ENCODE results near the gene LRMDA.

Gene LRMDA

DNA sequence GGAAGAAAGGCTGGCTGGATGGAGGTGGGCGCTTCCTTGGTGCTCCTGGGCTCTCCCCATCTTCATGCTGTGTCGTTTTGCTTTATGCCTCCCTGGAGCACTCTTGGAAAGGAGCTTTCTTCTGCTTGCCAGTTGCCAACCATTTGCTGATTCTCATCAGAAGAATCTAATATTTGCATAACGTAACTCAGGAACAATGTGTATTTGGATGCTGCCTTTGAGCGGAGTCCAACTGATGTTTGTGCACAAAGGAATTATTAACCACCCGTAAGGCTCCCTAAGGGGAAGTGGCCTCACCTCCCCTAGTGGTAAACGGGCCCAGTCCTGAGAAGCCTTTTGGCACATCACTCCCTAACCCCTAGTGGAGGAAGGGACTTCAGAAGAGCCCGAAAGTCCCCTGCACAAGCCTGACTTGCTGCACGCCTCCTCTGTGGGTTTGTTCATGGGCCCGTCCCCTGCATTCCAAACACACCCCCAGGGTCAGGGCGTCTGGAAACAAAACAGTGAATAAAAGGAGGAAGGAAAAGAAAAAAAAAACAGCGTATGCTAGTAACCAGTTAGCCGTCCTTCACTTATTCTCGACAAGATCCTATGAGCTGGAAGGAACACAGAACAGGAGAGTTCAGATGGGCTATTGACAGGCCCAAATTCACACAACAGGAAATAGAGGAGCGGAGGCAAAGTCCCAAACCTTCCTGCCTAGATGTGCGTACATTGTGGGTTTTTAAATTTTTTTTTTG lies 602.2 kb downstream of the LRMDA start:
- no peak overlapping the region for H2AFZ ChIP-seq
- H3K27me3 ChIP-seq (ENCODE audit: control insufficient read depth, insufficient read depth, low read length), result no peaks in the 10 kb centered on the region
- H3K36me3 ChIP-seq (ENCODE audit: control insufficient read depth, insufficient read depth, low read length), result no peaks in the 10 kb centered on the region
- no peaks in the 10 kb centered on the region for H3K4me1 ChIP-seq
- no peak overlapping the region for H3K9ac ChIP-seq
- no peak overlapping the region for H3K4me2 ChIP-seq (ENCODE audit: low read length)
- H3K27ac ChIP-seq, result no peak overlapping the region
- H3K4me3 ChIP-seq (ENCODE audit: low read depth, low read length), result no peak overlapping the region
- TF ChIP-seq, protein P1, sequence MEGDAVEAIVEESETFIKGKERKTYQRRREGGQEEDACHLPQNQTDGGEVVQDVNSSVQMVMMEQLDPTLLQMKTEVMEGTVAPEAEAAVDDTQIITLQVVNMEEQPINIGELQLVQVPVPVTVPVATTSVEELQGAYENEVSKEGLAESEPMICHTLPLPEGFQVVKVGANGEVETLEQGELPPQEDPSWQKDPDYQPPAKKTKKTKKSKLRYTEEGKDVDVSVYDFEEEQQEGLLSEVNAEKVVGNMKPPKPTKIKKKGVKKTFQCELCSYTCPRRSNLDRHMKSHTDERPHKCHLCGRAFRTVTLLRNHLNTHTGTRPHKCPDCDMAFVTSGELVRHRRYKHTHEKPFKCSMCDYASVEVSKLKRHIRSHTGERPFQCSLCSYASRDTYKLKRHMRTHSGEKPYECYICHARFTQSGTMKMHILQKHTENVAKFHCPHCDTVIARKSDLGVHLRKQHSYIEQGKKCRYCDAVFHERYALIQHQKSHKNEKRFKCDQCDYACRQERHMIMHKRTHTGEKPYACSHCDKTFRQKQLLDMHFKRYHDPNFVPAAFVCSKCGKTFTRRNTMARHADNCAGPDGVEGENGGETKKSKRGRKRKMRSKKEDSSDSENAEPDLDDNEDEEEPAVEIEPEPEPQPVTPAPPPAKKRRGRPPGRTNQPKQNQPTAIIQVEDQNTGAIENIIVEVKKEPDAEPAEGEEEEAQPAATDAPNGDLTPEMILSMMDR (IDR thresholded peaks at IDR 0.05), result no peak
- H3K79me2 ChIP-seq, result no peaks in the 10 kb centered on the region
- no peaks in the 10 kb centered on the region for H3K9me3 ChIP-seq (ENCODE audit: control insufficient read depth, low read length)

DNA sequence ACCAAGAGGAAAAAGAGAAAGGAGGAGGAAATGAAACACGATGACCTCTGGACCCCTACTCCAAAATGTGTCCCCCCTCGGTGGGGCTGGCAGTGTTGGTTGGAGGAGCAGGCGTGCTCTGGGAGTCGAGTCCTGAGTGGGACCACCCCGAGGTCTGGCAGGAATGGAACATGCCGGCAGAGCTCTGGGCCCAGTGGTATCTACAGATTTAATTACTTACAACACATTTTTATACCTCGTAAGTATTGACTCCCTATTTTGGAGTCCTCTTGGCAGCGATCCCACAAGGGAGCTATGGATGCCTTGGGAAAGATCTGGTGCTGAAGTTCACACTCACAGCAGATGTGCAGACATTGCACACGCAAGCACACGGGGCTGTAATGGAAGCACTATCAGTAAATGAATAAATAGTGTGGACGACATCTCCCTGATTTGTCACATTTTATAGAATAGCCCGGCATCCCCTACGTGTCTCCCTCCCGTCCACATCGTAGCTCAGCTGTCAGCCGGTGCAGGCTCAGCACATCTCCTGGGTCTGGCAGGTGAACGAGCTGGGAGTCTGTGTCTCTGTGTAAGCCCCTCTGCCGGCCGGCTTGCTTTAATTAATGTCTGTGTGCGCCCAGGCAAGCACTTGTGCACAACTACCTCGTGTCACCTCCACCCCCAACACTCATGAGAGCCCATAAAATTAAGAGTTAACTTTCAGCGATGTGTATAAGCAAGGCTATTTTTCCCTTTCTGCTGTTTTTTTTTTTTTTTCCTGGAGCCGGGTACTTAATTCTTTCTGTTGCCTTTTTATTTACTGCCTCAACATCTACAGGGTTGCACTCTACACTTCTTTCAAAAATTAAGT lies 603.2 kb downstream of the LRMDA start:
- H3K4me1 ChIP-seq, result no peaks in the 10 kb centered on the region
- TF ChIP-seq, protein P1 (IDR thresholded peaks at IDR 0.05), result no peak
- H3K4me2 ChIP-seq (ENCODE audit: low read length), result no peak overlapping the region
- no peak overlapping the region for H2AFZ ChIP-seq
- no peaks in the 10 kb centered on the region for H3K9me3 ChIP-seq (ENCODE audit: control insufficient read depth, low read length)
- H3K27me3 ChIP-seq (ENCODE audit: control insufficient read depth, insufficient read depth, low read length), result no peaks in the 10 kb centered on the region
- no peak overlapping the region for H3K9ac ChIP-seq
- no peaks in the 10 kb centered on the region for H3K79me2 ChIP-seq
- no peak overlapping the region for H3K4me3 ChIP-seq (ENCODE audit: low read depth, low read length)
- no peak overlapping the region for H3K27ac ChIP-seq
- no peaks in the 10 kb centered on the region for H3K36me3 ChIP-seq (ENCODE audit: control insufficient read depth, insufficient read depth, low read length)

DNA sequence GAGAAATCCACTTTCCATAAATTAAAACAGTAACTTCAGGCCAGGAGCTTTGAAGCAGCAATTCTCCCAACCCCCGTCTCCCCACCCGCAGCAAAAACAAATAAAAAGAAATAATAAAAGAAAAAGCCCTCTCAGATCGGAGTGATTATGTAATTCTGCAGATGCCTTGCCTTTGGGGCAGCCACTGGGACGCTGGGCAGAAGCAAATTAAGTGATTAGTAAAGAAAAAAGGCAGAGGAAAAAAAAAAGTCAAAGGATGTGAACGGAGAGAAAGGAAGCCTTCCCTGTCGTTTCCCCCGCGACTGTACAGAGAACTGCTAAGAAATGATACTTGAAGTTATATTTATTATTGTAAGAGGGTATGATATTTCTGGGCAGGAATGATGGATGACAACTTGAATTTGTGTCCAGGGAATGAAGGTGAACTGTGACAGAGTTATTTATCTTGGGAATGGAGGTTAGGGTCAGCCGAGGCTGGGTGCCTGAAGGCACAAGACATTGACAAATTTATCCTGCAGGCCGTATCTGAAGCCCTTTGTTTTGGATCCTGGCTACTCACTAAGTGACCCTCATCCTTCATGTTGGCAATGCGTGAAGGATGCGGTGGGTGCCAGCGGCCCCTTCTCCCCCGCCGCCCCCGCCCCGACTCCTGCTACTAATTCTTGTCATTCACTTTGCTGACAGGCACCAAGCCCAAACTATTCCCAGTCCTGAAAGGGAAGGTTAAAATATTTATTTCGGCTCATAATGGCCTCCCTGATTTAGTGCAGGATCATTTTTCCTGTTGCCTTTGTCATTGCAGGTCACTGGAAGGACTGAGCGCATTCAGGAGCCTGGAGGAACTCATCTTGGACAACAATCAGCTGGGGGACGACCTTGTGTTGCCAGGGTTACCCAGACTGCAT lies 604.0 kb downstream of the LRMDA start:
- H3K79me2 ChIP-seq, result no peaks in the 10 kb centered on the region
- H3K4me2 ChIP-seq (ENCODE audit: low read length), result no peak overlapping the region
- H2AFZ ChIP-seq, result peak overlapping the region; percentile 78
- H3K4me1 ChIP-seq, result no peaks in the 10 kb centered on the region
- no peaks in the 10 kb centered on the region for H3K27me3 ChIP-seq (ENCODE audit: control insufficient read depth, insufficient read depth, low read length)
- H3K9ac ChIP-seq, result no peak overlapping the region
- TF ChIP-seq, protein P1 (IDR thresholded peaks at IDR 0.05), result no peak
- no peak overlapping the region for H3K27ac ChIP-seq
- no peaks in the 10 kb centered on the region for H3K9me3 ChIP-seq (ENCODE audit: control insufficient read depth, low read length)
- H3K4me3 ChIP-seq (ENCODE audit: low read depth, low read length), result no peak overlapping the region
- H3K36me3 ChIP-seq (ENCODE audit: control insufficient read depth, insufficient read depth, low read length), result no peaks in the 10 kb centered on the region

DNA sequence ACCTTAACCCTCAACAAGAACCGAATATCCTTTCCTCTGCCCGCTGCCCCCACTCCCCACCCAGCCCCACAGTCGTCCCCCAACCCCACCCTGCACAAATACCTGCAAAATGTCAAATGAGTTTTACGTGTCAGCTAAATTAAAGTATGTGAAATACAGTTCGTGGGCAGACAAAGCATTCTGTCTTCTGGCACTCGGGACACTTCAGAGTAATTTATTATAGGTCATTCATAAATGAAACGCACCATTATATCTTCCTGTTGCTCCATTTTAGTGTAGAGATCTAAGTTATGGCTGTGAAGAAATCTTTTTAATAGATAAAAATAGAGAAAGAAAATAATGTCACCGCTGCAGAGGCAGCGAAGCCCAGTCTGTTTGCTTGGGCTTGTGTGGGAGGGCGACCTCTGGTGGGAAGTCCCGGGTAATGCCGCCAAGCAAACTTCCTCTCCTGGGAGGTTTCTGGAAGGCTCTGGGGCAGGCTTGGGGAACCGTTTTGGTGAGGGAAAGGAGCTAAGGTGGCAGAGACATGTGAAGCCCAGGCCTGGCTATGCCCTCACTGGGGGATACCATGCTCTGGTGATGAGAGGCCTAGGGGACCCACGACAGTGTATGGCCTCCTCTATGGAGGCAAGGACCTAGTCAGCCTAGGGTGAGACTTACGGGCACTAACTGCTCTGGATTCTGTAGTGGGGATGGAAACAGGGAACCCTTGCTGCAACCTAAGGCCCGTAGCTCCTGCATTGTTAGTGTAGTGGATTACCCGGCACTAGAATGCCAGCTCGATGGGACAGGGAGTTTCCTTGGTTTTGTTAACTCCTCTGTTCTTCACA lies 604.9 kb downstream of the LRMDA start:
- H2AFZ ChIP-seq, result peak overlapping the region; percentile 78
- peak overlapping the region; percentile 32 for H3K4me3 ChIP-seq (ENCODE audit: low read depth, low read length)
- no peak overlapping the region for H3K9ac ChIP-seq
- no peaks in the 10 kb centered on the region for H3K9me3 ChIP-seq (ENCODE audit: control insufficient read depth, low read length)
- no peaks in the 10 kb centered on the region for H3K79me2 ChIP-seq
- no peaks in the 10 kb centered on the region for H3K27me3 ChIP-seq (ENCODE audit: control insufficient read depth, insufficient read depth, low read length)
- H3K36me3 ChIP-seq (ENCODE audit: control insufficient read depth, insufficient read depth, low read length), result no peaks in the 10 kb centered on the region
- peak overlapping the region; percentile 64 for H3K4me2 ChIP-seq (ENCODE audit: low read length)
- H3K27ac ChIP-seq, result no peak overlapping the region
- H3K4me1 ChIP-seq, result no peaks in the 10 kb centered on the region
- TF ChIP-seq, protein P1 (IDR thresholded peaks at IDR 0.05), result peak; percentile 89

Data from parathyroid adenoma (tissue), 2 donors.